Effector memory CD8-positive, alpha-beta T cell (primary cell): Measurements from ENCODE around the gene ADAM8.

Source experiments
- ATAC-seq: fragments of 150-1000 bp; cut with Tn5 transposase; replicated peaks from 2 replicates; pipeline ENCODE4 v1.10.0; 2021; ENCODE audit warnings: mild to moderate bottlenecking, moderate library complexity
- DNase-seq, 3 experiments: peaks; one replicate each; pipeline ENCODE4 v3.0.0; 2021
- H3K27ac Mint-ChIP-seq, 2 donors: one replicate each; pipeline ENCODE4 v1.8.0; 2022; ENCODE audit warnings: mild to moderate bottlenecking in 2 of 2, mixed read lengths in 2 of 2, moderate library complexity in 2 of 2
- H3K27me3 Mint-ChIP-seq, 2 donors: one replicate each; pipeline ENCODE4 v1.8.0; 2022; ENCODE audit warnings: mixed read lengths in 2 of 2
- H3K36me3 Mint-ChIP-seq: one replicate; pipeline ENCODE4 v1.8.0; 2022; ENCODE audit warnings: mild to moderate bottlenecking, moderate library complexity, mixed read lengths; ENCODE audit not compliant: insufficient read depth
- H3K4me1 Mint-ChIP-seq, 2 donors: one replicate each; pipeline ENCODE4 v1.8.0; 2022; ENCODE audit warnings: low read depth in 2 of 2, mixed read lengths in 2 of 2
- H3K4me3 Mint-ChIP-seq, 2 donors: one replicate each; pipeline ENCODE4 v1.8.0; 2022; ENCODE audit warnings: mild to moderate bottlenecking in 2 of 2, mixed read lengths in 2 of 2, moderate library complexity in 2 of 2
- H3K9me3 Mint-ChIP-seq, 2 donors: one replicate each; pipeline ENCODE4 v1.8.0; 2022; ENCODE audit warnings: mixed read lengths in 2 of 2

Gene ADAM8

GRCh38 chr10:133253361-133253955 lies 23.2 kb downstream of the ADAM8 start:
- Mint-ChIP-seq H3K4me3 (no peak overlapping the region), H3K9me3 (no peaks in the 10 kb centered on the region), H3K27ac (no peak overlapping the region), H3K27me3 (peaks cover 7 to 9% of the 10 kb centered on the region in 2 donors), H3K36me3 (no peaks in the 10 kb centered on the region), H3K4me1 (peaks cover 8 to 13% of the 10 kb centered on the region in 2 donors)
- DNase-seq (no peak), ATAC-seq (no peak)

DNA sequence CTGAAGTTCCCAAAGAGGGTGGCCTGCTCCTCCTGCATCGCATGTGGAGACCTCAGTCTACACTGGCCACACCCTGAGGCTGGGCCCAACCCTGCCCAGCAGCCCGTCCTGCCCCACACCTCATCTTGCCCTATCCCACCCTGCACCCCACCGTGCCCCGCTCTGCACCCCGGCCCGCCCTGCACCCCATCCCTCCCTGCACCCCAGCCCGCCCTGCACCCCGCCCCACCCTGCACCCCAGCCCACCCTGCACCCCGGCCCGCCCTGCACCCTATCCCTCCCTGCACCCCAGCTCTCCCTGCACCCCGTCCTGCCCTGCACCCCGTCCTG lies 24.5 kb downstream of the ADAM8 start:
- no peaks in the 10 kb centered on the region for H3K36me3 Mint-ChIP-seq
- DNase-seq (no peak), ATAC-seq (no peak)
- H3K27ac Mint-ChIP-seq, result no peak overlapping the region
- no peak overlapping the region for H3K4me3 Mint-ChIP-seq
- H3K27me3 Mint-ChIP-seq, result peaks cover 9 to 13% of the 10 kb centered on the region in 2 donors
- no peaks in the 10 kb centered on the region for H3K9me3 Mint-ChIP-seq
- peaks cover under 1 to 4% of the 10 kb centered on the region in 2 donors for H3K4me1 Mint-ChIP-seq

DNA sequence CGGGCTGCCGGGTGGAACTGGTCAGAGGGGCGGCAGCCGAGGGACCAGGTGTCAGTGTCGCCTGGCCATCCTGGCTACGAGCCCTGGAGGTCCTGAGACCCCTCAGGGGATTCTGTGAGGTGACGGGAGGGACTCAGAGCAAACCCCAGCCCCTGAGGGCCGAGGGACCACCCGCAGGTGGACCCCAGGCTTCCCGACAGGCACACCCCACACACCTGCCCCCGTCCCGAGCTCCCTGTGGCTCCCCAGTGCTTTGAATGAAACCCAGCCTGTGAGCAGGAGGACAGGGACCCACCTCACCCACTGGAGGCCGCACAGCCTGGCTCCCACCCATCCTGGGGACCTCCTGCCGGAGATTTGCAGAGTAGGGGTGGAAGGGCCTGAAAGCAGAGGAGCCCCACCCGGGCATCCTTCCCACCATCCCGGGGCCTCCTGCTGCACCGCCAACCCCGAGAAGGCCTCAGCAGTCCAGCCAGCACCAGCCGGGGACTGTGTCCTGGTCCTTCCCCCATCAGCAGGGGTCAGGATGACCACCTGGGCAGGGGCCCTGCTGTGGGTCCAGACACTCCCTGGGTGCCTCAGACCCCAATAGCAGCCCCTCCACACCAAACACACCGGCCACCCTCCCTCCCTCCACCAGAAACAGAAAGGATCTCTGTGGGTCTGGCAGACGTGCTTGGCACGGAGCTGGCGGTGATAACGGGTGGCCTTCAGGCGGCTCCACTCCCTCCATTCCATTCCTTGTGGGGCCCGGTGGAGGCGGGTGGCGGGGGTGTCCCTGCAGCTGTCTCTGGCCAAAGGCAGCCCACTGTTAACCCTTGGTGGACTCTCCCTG lies 25.1 kb downstream of the ADAM8 start:
- Mint-ChIP-seq H3K27me3 (peaks cover 12 to 18% of the 10 kb centered on the region in 2 donors), H3K4me1 (peaks cover 3 to 4% of the 10 kb centered on the region in 2 donors), H3K9me3 (no peaks in the 10 kb centered on the region), H3K27ac (no peak overlapping the region), H3K36me3 (no peaks in the 10 kb centered on the region), H3K4me3 (no peak overlapping the region)
- ATAC-seq (no peak), DNase-seq (no peak)

DNA sequence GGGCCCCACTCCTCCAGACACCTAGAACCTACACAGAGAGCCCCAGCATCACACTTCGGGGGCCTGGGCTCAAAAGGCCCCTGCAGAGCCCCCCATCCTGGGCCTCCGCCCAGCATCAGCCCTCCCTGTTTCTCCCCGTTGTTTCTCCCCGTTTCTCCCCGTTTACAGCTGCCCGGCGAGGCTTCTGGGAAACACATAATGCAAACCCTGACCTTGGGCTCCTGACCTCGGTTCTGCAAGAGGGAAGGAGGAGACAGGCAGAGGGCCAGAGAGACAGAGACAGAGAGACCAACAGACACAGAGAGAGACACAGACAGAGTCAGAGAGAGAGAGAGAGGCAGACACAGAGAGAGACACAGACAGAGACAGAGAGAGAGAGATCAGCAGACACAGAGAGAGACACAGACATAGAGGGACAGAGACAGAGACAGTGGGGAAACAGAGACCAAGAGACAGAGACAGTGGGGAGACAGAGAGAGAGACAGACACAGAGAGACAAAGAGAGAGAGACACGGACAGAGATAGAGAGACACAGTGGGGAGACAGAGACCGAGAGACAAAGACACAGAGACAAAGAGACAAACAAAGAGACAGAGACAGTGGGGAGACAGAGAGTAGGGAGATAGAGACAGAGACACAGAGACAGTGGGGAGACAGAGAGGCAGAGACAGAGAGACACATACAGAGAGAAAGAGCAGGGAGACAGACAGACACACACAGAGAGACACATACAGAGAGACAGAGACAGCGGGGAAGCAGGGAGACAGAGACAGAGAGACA lies 26.5 kb downstream of the ADAM8 start:
- no peak overlapping the region for H3K4me3 Mint-ChIP-seq
- H3K36me3 Mint-ChIP-seq, result no peaks in the 10 kb centered on the region
- H3K9me3 Mint-ChIP-seq, result no peaks in the 10 kb centered on the region
- peaks cover 3 to 4% of the 10 kb centered on the region in 2 donors for H3K4me1 Mint-ChIP-seq
- peak overlapping the region; percentile 4 to 22 for H3K27ac Mint-ChIP-seq
- H3K27me3 Mint-ChIP-seq, result peaks cover 12 to 21% of the 10 kb centered on the region in 2 donors
- ATAC-seq (no peak), DNase-seq (no peak)

DNA sequence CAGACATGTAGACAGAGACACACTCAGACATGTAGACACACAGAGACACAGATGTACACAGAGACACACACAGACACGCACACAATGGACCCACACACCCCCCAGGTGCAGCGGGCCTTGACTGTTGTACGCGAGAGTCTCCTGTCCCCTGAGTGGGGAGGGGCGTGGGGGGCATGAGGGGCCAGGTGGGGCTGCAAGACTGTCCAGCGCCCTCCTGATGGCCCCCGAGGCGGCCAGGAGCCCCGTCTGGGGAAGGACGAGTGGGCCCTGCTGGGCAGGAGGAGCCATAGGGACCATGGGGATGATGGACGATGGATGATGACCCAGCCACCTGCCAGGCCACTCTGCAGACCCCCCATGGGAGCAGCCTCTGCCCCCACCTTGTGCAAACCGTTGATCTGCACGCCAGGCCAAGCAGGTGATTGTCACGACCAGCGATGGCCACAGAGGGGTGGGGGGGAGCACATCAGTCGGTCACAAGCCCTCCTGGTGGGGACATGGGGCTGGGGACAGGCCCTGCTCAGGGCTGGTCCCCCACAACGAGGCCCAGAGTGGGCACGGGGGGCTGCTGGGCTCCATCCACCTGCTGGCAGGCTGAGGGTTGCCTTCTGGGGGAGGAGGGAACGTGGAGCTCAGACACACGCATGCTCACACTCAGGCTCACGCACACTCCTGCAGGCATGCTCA lies 27.4 kb downstream of the ADAM8 start:
- Mint-ChIP-seq H3K4me3 (no peak overlapping the region), H3K27me3 (peaks cover 12 to 25% of the 10 kb centered on the region in 2 donors), H3K36me3 (no peaks in the 10 kb centered on the region), H3K9me3 (no peaks in the 10 kb centered on the region), H3K4me1 (peaks cover 3 to 4% of the 10 kb centered on the region in 2 donors), H3K27ac (no peak overlapping the region)
- no peak for DNase-seq
- ATAC-seq, result no peak

DNA sequence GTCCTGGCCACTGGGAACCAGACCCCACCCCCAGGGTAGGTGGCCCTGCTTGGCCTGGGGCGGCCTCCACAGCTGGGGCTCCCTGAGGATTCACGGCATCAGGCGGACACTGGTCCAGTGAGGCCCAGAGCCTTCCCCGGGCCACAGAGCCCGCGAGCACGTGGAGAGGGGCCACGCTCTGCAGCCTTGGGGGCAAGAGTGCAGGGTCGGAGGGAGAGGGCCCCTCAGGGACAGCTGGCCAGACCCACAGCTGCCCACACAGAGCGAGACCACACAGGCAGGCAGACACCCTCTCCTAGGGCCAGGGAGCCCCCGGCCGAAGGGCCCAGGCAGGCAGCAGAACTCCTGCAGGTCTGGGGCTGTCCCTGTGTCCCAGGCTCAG lies 28.3 kb downstream of the ADAM8 start:
- Mint-ChIP-seq H3K4me1 (peaks cover 3 to 4% of the 10 kb centered on the region in 2 donors), H3K27ac (no peak overlapping the region), H3K27me3 (peaks cover 12 to 34% of the 10 kb centered on the region in 2 donors), H3K4me3 (no peak overlapping the region), H3K36me3 (no peaks in the 10 kb centered on the region), H3K9me3 (no peaks in the 10 kb centered on the region)
- DNase-seq (no peak), ATAC-seq (no peak)

- peaks cover 3 to 4% of the 10 kb centered on the region in 2 donors for H3K4me1 Mint-ChIP-seq
- no peak overlapping the region for H3K4me3 Mint-ChIP-seq
- H3K9me3 Mint-ChIP-seq, result no peaks in the 10 kb centered on the region
- H3K27ac Mint-ChIP-seq, result peak overlapping the region in 1 of 2 donors; percentile 32
- DNase-seq, result no peak
- ATAC-seq, result no peak
- no peaks in the 10 kb centered on the region for H3K36me3 Mint-ChIP-seq
- peaks cover 12 to 39% of the 10 kb centered on the region in 2 donors for H3K27me3 Mint-ChIP-seq
Measured at GRCh38 chr10:133247681-133248333, 28.9 kb downstream of the ADAM8 start.

DNA sequence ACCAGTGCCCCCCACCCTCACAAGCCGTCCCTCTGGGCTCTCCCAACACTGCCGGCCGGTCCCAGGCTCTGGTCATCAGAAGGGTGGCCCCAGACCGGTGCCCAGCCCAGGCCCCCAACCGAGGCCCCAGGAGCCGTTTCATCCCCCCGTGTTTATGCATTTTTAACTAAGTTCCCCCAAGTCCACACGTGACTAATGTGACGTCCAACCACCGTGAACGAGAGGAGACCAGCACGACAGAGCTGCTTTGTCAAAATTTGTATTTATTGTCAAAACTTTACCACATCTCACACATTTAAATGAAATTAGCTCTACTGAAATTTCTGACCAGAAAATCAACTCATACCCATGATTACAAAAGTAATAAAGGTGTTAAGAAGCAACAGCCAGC lies 30.4 kb downstream of the ADAM8 start:
- H3K36me3 Mint-ChIP-seq, result peaks cover 4% of the 10 kb centered on the region
- DNase-seq (no peak), ATAC-seq (no peak)
- H3K27me3 Mint-ChIP-seq, result peaks cover 23 to 55% of the 10 kb centered on the region in 2 donors
- no peak overlapping the region for H3K27ac Mint-ChIP-seq
- no peaks in the 10 kb centered on the region for H3K9me3 Mint-ChIP-seq
- H3K4me3 Mint-ChIP-seq, result no peak overlapping the region
- H3K4me1 Mint-ChIP-seq, result peaks cover 14% of the 10 kb centered on the region in 2 donors

- Mint-ChIP-seq H3K27me3 (peaks cover 29 to 61% of the 10 kb centered on the region in 2 donors), H3K27ac (no peak overlapping the region), H3K9me3 (no peaks in the 10 kb centered on the region), H3K4me3 (no peak overlapping the region), H3K4me1 (peaks cover 18 to 20% of the 10 kb centered on the region in 2 donors), H3K36me3 (peaks cover 4% of the 10 kb centered on the region)
- DNase-seq (no peak), ATAC-seq (no peak)
Measured at GRCh38 chr10:133245439-133246235, 31.0 kb downstream of the ADAM8 start.

- Mint-ChIP-seq H3K27ac (no peak overlapping the region), H3K9me3 (no peaks in the 10 kb centered on the region), H3K4me1 (peaks cover 16 to 20% of the 10 kb centered on the region in 2 donors), H3K36me3 (peaks cover 4% of the 10 kb centered on the region), H3K27me3 (peaks cover 35 to 73% of the 10 kb centered on the region in 2 donors), H3K4me3 (no peak overlapping the region)
- DNase-seq (no peak), ATAC-seq (no peak)
Measured at GRCh38 chr10:133243593-133243992, 33.1 kb downstream of the ADAM8 start.

GRCh38 chr10:133242611-133243356 lies 33.9 kb downstream of the ADAM8 start:
- H3K4me3 Mint-ChIP-seq, result peak overlapping the region; percentile 66 to 87
- H3K27me3 Mint-ChIP-seq, result peaks cover 38 to 77% of the 10 kb centered on the region in 2 donors
- peaks cover 4% of the 10 kb centered on the region for H3K36me3 Mint-ChIP-seq
- no peaks in the 10 kb centered on the region for H3K9me3 Mint-ChIP-seq
- no peak for ATAC-seq
- no peak for DNase-seq
- H3K27ac Mint-ChIP-seq, result peak overlapping the region in 1 of 2 donors; percentile 57
- peaks cover 16 to 20% of the 10 kb centered on the region in 2 donors for H3K4me1 Mint-ChIP-seq
